SK-N-SH treated with all-trans-retinoic acid at 6 μM for 48 hours (cell line): ENCODE measurements around the gene SBF2.

Source experiments
- ARNTL ChIP-seq: fragments of 450-650 bp; formaldehyde crosslinking; IDR thresholded peaks from 2 replicates; pipeline ENCODE4 v1.5.0; 2020; ENCODE audit warnings: low read depth, mild to moderate bottlenecking, moderate library complexity, borderline replicate concordance
- PPARA ChIP-seq: fragments of 250-450 bp; sonication (Bioruptor Pico); IDR thresholded peaks from 2 replicates; pipeline ENCODE4 v1.5.0; 2020; ENCODE audit warnings: mild to moderate bottlenecking, borderline replicate concordance
- ZC3H10 ChIP-seq: fragments of 250-450 bp; sonication (Bioruptor Pico); IDR thresholded peaks from 2 replicates; pipeline ENCODE4 v1.5.1; 2021; ENCODE audit warnings: mild to moderate bottlenecking, moderate library complexity
- ZNF70 ChIP-seq: fragments of 450-650 bp; formaldehyde crosslinking; IDR thresholded peaks from 2 replicates; pipeline ENCODE4 v1.5.0; 2020; ENCODE audit warnings: mild to moderate bottlenecking, moderate library complexity

- TF ChIP-seq ZNF70 (no peak), ARNTL (CRISPR knock-in tag) (no peak), ZC3H10 (CRISPR knock-in tag) (no peak), PPARA (no peak)
These were observed 415.1 kb downstream of the SBF2 start for GRCh38 chr11:9878936-9879335.
